H9 (cell line): Measurements from ENCODE around the gene NCAPH2. TPM values are rescaled to one million over a fixed set of nuclear protein-coding genes. Genes with fewer than 3 reads are reported as not detected.

Source experiments
- DNase-seq: peaks from one replicate; pipeline ENCODE4 v3.0.0-alpha.2; 2017
- H2AFZ ChIP-seq: one replicate; pipeline ENCODE4 v1.6.1; 2013; ENCODE audit warnings: mild to moderate bottlenecking, low read length, control low read depth, moderate library complexity
- H2AK5ac ChIP-seq: 2 replicates; pipeline ENCODE4 v1.6.1; 2013; ENCODE audit warnings: low read length, control low read depth, mixed read lengths; ENCODE audit not compliant: insufficient read length
- H2BK120ac ChIP-seq: one replicate; pipeline ENCODE4 v1.6.1; 2013; ENCODE audit warnings: low read depth, mild to moderate bottlenecking, low read length, control low read depth, inconsistent platforms; ENCODE audit not compliant: poor library complexity, severe bottlenecking
- H2BK12ac ChIP-seq: 2 replicates; pipeline ENCODE4 v1.6.1; 2013; ENCODE audit warnings: low read length, control low read depth, mixed read lengths, low read depth; ENCODE audit not compliant: insufficient read length
- H2BK15ac ChIP-seq: 2 replicates; pipeline ENCODE4 v1.6.1; 2013; ENCODE audit warnings: low read depth, low read length, control low read depth
- H2BK20ac ChIP-seq: one replicate; pipeline ENCODE4 v1.6.1; 2013; ENCODE audit warnings: low read depth, mild to moderate bottlenecking, low read length, control low read depth, inconsistent platforms; ENCODE audit not compliant: poor library complexity, severe bottlenecking
- H2BK5ac ChIP-seq: 2 replicates; pipeline ENCODE4 v1.6.1; 2013; ENCODE audit warnings: low read length, control low read depth, mixed read lengths; ENCODE audit not compliant: insufficient read length
- H3K14ac ChIP-seq: 2 replicates; pipeline ENCODE4 v1.6.1; 2013; ENCODE audit warnings: low read length, control low read depth; ENCODE audit not compliant: insufficient read depth
- H3K18ac ChIP-seq: 2 replicates; pipeline ENCODE4 v1.6.1; 2013; ENCODE audit warnings: low read depth, mild to moderate bottlenecking, mixed read lengths, low read length, control low read depth; ENCODE audit not compliant: insufficient read length
- H3K23ac ChIP-seq: 2 replicates; pipeline ENCODE4 v1.6.1; 2013; ENCODE audit warnings: low read length, control low read depth, mixed read lengths, low read depth; ENCODE audit not compliant: insufficient read length
- H3K23me2 ChIP-seq: 2 replicates; pipeline ENCODE4 v1.6.1; 2013; ENCODE audit warnings: low read depth, mild to moderate bottlenecking, mixed read lengths, low read length, control low read depth; ENCODE audit not compliant: insufficient read length, poor library complexity, severe bottlenecking
- H3K27ac ChIP-seq: 2 replicates; pipeline ENCODE4 v1.5.1; 2013; ENCODE audit warnings: low read length, control low read depth, mixed read lengths, low read depth; ENCODE audit not compliant: insufficient read length
- H3K27me3 ChIP-seq: 2 replicates; pipeline ENCODE4 v1.6.1; 2013; ENCODE audit warnings: low read length, control low read depth, inconsistent platforms; ENCODE audit not compliant: insufficient read depth
- H3K4ac ChIP-seq: 2 replicates; pipeline ENCODE4 v1.6.1; 2013; ENCODE audit warnings: low read depth, mild to moderate bottlenecking, control low read depth, inconsistent platforms, low read length, moderate library complexity
- H3K4me1 ChIP-seq: 2 replicates; pipeline ENCODE4 v1.6.1; 2013; ENCODE audit warnings: low read length, control low read depth, inconsistent platforms; ENCODE audit not compliant: insufficient read depth
- H3K4me2 ChIP-seq: 2 replicates; pipeline ENCODE4 v1.6.1; 2013; ENCODE audit warnings: low read length, control low read depth, mixed read lengths; ENCODE audit not compliant: insufficient read length, insufficient read depth
- H3K56ac ChIP-seq: 2 replicates; pipeline ENCODE4 v1.6.1; 2013; ENCODE audit warnings: low read depth, mild to moderate bottlenecking, mixed read lengths, low read length, control low read depth; ENCODE audit not compliant: insufficient read length
- H3K79me1 ChIP-seq: 2 replicates; pipeline ENCODE4 v1.6.1; 2013; ENCODE audit warnings: low read depth, mild to moderate bottlenecking, moderate library complexity, low read length, control low read depth, inconsistent platforms; ENCODE audit not compliant: insufficient read depth, poor library complexity, severe bottlenecking
- H3K79me2 ChIP-seq: 2 replicates; pipeline ENCODE4 v1.6.1; 2013; ENCODE audit warnings: low read length, control low read depth, inconsistent platforms; ENCODE audit not compliant: insufficient read depth
- H3K9ac ChIP-seq: 2 replicates; pipeline ENCODE4 v1.6.1; 2013; ENCODE audit warnings: low read length, control low read depth, mixed read lengths; ENCODE audit not compliant: insufficient read length; ENCODE audit errors: extremely low read depth
- H3K9me3 ChIP-seq: one replicate; pipeline ENCODE4 v1.6.1; 2013; ENCODE audit warnings: low read depth, low read length, inconsistent platforms; ENCODE audit not compliant: control insufficient read depth
- H3T11ph ChIP-seq: one replicate; pipeline ENCODE4 v1.6.1; 2013; ENCODE audit warnings: mild to moderate bottlenecking, low read length, control low read depth, inconsistent platforms
- H4K20me1 ChIP-seq: one replicate; pipeline ENCODE4 v1.6.1; 2013; ENCODE audit not compliant: control insufficient read depth, insufficient read length, insufficient read depth
- H4K5ac ChIP-seq: 2 replicates; pipeline ENCODE4 v1.6.1; 2013; ENCODE audit warnings: low read depth, mild to moderate bottlenecking, mixed read lengths, low read length, control low read depth; ENCODE audit not compliant: insufficient read length
- H4K8ac ChIP-seq: replicated peaks from 2 replicates; pipeline ENCODE4 v1.6.1; 2013; ENCODE audit warnings: low read length, control low read depth, mixed read lengths, low read depth; ENCODE audit not compliant: insufficient read length
- H4K91ac ChIP-seq: 2 replicates; pipeline ENCODE4 v1.6.1; 2013; ENCODE audit warnings: low read depth, mild to moderate bottlenecking, moderate library complexity, mixed read lengths, low read length, control low read depth; ENCODE audit not compliant: insufficient read length
- H3K27ac Mint-ChIP-seq, 3 experiments: 2 replicates in 2 of 3; 3 replicates in 1 of 3; pipeline ENCODE4 v1.8.0; 2020 to 2021; ENCODE audit warnings: mixed read lengths in 3 of 3, mild to moderate bottlenecking in 1 of 3, moderate library complexity in 1 of 3
- H3K27me3 Mint-ChIP-seq: 2 replicates; pipeline ENCODE4 v1.8.0; 2021; ENCODE audit warnings: low read depth, mild to moderate bottlenecking, moderate library complexity, mixed read lengths
- H3K36me3 Mint-ChIP-seq, 3 experiments: 2 replicates in 2 of 3; 3 replicates in 1 of 3; pipeline ENCODE4 v1.8.0; 2020 to 2021; ENCODE audit warnings: low read depth in 3 of 3, mixed read lengths in 3 of 3; ENCODE audit not compliant: insufficient read depth in 1 of 3
- H3K4me1 Mint-ChIP-seq, 2 experiments: 2 replicates each; pipeline ENCODE4 v1.8.0; 2020; ENCODE audit warnings: mixed read lengths in 2 of 2
- H3K4me3 Mint-ChIP-seq, 2 experiments: 2 replicates in 1 of 2; 3 replicates in 1 of 2; pipeline ENCODE4 v1.8.0; 2020 to 2021; ENCODE audit warnings: mild to moderate bottlenecking in 2 of 2, mixed read lengths in 2 of 2, moderate library complexity in 1 of 2
- H3K9me3 Mint-ChIP-seq, 2 experiments: 2 replicates in 1 of 2; 3 replicates in 1 of 2; pipeline ENCODE4 v1.8.0; 2020; ENCODE audit warnings: mild to moderate bottlenecking in 2 of 2, mixed read lengths in 2 of 2, moderate library complexity in 1 of 2
- WGBS: extraction: QIAGEN DNeasy Blood & Tissue Kit; methylation state at CpG from one replicate; pipeline ENCODE4 v1.1.7; 2013; ENCODE audit warnings: missing lambda C conversion rate, low lambda C conversion rate, mixed read lengths; ENCODE audit not compliant: insufficient read length; ENCODE audit errors: extremely low coverage; 5-methylcytosine and 5-hydroxymethylcytosine counted together
- total RNA-seq: library from RNA; stranded (reverse); gene quantifications from 2 replicates; pipeline ENCODE4 v1.2.1, GENCODE V29; 2021
- TF ChIP-seq, protein P1 (sequence below): fragments of 200-600 bp; sonication (generic); conservative IDR thresholded peaks from 3 replicates; pipeline ENCODE4 v1.8.0; 2021; ENCODE audit warnings: antibody characterized with exemption, mild to moderate bottlenecking

Gene NCAPH2
- total RNA-seq, 1 experiment from 2014 or later = 76.2 TPM

DNA sequence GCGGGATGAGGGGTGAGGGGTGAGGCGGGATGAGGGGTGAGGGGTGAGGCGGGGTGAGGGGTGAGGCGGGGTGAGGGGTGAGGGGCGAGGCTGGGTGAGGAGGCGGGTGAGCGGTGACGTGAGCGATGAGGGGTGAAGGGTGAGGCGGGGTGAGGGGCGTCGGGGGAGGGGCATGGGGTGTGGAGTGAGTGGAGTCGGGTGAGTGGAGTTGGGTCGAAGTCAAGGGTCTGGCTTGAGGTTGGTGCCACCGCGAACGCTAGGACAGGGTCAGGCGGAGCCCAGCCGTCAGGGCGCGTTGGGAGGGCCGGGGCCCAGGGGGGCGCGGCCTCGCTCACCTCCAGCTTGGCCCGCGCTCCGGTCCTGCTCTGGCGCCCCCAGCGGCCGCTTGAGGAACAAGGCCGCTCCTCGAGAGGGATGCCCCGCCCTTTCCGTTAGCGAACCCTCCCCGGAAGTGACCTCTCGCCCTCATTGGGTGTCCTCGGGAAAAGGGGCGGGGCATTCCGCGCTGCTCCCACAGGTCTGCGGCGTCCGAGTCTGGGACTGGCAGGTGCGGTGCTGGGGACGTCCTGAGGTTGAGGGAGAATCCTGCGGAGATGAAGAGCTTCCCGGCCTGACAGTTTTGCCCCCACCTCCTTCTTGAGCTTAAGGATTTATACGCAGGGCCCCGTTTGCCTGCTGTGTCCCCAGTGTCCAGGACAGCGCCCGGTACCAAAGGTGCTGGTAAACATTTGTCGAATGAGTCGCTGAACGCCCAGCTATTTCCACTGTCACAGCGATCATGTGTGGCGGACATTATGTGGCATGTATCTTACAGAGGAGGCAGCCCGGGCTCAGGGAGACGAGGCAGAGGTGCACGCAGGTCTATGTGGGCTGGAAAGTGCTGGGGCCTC is 54.7 kb downstream of the NCAPH2 start, which contains the start of gene SYCE3:
Gene SYCE3 (minus strand): TSS at position 397 of the 890 bp plus-strand sequence. CDS start 6,514 bp downstream, outside the sequence.
- H4K20me1 ChIP-seq = no peaks in the 10 kb centered on the region
- H3K9ac ChIP-seq = peak within 1 kb of the TSS; percentile 9
- H3K4ac ChIP-seq = no peak within 1 kb of the TSS
- H3K4me1 ChIP-seq = no peaks in the 10 kb centered on the region
- H3K56ac ChIP-seq = no peak within 1 kb of the TSS
- H3K4me2 ChIP-seq = peak within 1 kb of the TSS; percentile 91
- H2BK5ac ChIP-seq = no peak within 1 kb of the TSS
- H3K9me3 ChIP-seq = no peaks in the 10 kb centered on the region
- H3K23me2 ChIP-seq = no peaks in the 10 kb centered on the region
- H3K27ac ChIP-seq = no peak within 1 kb of the TSS
- H2AFZ ChIP-seq = no peak within 1 kb of the TSS
- no peak within 1 kb of the TSS for H4K8ac ChIP-seq
- DNase-seq = peak; percentile 97
- no peak within 1 kb of the TSS for H2BK12ac ChIP-seq
- H3K79me2 ChIP-seq = no peaks in the 10 kb centered on the region
- H3K27me3 Mint-ChIP-seq = peaks cover 43% of the 10 kb centered on the region
- H3K27ac Mint-ChIP-seq = no peak within 1 kb of the TSS
- peaks cover 9 to 10% of the 10 kb centered on the region in 2 experiments for H3K4me1 Mint-ChIP-seq
- TF ChIP-seq, protein P1, sequence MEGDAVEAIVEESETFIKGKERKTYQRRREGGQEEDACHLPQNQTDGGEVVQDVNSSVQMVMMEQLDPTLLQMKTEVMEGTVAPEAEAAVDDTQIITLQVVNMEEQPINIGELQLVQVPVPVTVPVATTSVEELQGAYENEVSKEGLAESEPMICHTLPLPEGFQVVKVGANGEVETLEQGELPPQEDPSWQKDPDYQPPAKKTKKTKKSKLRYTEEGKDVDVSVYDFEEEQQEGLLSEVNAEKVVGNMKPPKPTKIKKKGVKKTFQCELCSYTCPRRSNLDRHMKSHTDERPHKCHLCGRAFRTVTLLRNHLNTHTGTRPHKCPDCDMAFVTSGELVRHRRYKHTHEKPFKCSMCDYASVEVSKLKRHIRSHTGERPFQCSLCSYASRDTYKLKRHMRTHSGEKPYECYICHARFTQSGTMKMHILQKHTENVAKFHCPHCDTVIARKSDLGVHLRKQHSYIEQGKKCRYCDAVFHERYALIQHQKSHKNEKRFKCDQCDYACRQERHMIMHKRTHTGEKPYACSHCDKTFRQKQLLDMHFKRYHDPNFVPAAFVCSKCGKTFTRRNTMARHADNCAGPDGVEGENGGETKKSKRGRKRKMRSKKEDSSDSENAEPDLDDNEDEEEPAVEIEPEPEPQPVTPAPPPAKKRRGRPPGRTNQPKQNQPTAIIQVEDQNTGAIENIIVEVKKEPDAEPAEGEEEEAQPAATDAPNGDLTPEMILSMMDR = peak; percentile 97
- H4K5ac ChIP-seq = no peak within 1 kb of the TSS
- no peak within 1 kb of the TSS for H2BK15ac ChIP-seq
- no peak within 1 kb of the TSS for H3T11ph ChIP-seq
- no peak within 1 kb of the TSS for H2BK120ac ChIP-seq
- no peak within 1 kb of the TSS for H2AK5ac ChIP-seq
- no peaks in the 10 kb centered on the region for H3K9me3 Mint-ChIP-seq
- H3K79me1 ChIP-seq = no peaks in the 10 kb centered on the region
- no peak within 1 kb of the TSS for H4K91ac ChIP-seq
- no CpG with 5 or more reads among the region's 61 CpGs for WGBS
- H3K36me3 Mint-ChIP-seq = peaks cover 0 to 3% (median 2%) of the 10 kb centered on the region in 3 experiments; a peak in 4 of 7 replicates
- H3K4me3 Mint-ChIP-seq = peak within 1 kb of the TSS; percentile 81 to 91
- no peaks in the 10 kb centered on the region for H3K27me3 ChIP-seq
- H3K14ac ChIP-seq = no peak within 1 kb of the TSS
- H3K23ac ChIP-seq = no peak within 1 kb of the TSS
- no peak within 1 kb of the TSS for H3K18ac ChIP-seq
- no peak within 1 kb of the TSS for H2BK20ac ChIP-seq
